WTC11 (cell line): ENCODE results near the gene NR2F1. TPM values are rescaled to one million over a fixed set of nuclear protein-coding genes. Genes with fewer than 3 reads are reported as not detected.
A peak's percentile ranks its signal among the peaks of the same experiment; 100 is the strongest.

Experiments used
- ATAC-seq: fragments of 200-7000 bp; cut with Tn5 transposase; 2 replicates; pipeline ENCODE4 v1.10.0; 2021; ENCODE audit warnings: mild to moderate bottlenecking, moderate library complexity
- CTCF ChIA-PET: fragments of 300-600 bp; sonication (Branson Sonifier 250); formaldehyde crosslinking; loops from one replicate; lab custom pipeline; 2021; ENCODE audit warnings: antibody characterized with exemption; lab: Charles Lee
- POLR2A ChIA-PET: fragments of 350-600 bp; sonication (Branson Sonifier 250); formaldehyde crosslinking; loops from one replicate; lab custom pipeline; 2021; ENCODE audit warnings: antibody characterized with exemption; lab: Charles Lee
- DNase-seq: peaks from one replicate; pipeline ENCODE4 v3.0.0; 2021; ENCODE audit warnings: low spot score
- H3K27ac Mint-ChIP-seq: 2 replicates; pipeline ENCODE4 v1.8.0; 2021; ENCODE audit warnings: mixed read lengths
- H3K27me3 Mint-ChIP-seq: 2 replicates; pipeline ENCODE4 v1.8.0; 2021; ENCODE audit warnings: low read depth, mild to moderate bottlenecking, moderate library complexity, mixed read lengths
- H3K36me3 Mint-ChIP-seq: 2 replicates; pipeline ENCODE4 v1.8.0; 2021; ENCODE audit warnings: mixed read lengths
- H3K4me1 Mint-ChIP-seq: 2 replicates; pipeline ENCODE4 v1.8.0; 2022; ENCODE audit warnings: mixed read lengths
- H3K4me3 Mint-ChIP-seq: 2 replicates; pipeline ENCODE4 v1.8.0; 2021; ENCODE audit warnings: mild to moderate bottlenecking, moderate library complexity, mixed read lengths
- H3K9me3 Mint-ChIP-seq: 2 replicates; pipeline ENCODE4 v1.8.0; 2021; ENCODE audit warnings: mixed read lengths
- ATF1 ChIP-seq: sonication (generic); formaldehyde crosslinking; IDR thresholded peaks from 2 replicates; pipeline ENCODE4 v1.8.1; 2023; ENCODE audit warnings: mild to moderate bottlenecking, moderate library complexity, missing genetic modification reagents
- CREM ChIP-seq: sonication (generic); formaldehyde crosslinking; IDR thresholded peaks from 2 replicates; pipeline ENCODE4 v1.8.1; 2022; ENCODE audit warnings: mild to moderate bottlenecking, missing genetic modification reagents, moderate library complexity
- ELF4 ChIP-seq: sonication (generic); formaldehyde crosslinking; IDR thresholded peaks from 2 replicates; pipeline ENCODE4 v1.8.1; 2022; ENCODE audit warnings: low read depth, mild to moderate bottlenecking, moderate library complexity, missing genetic modification reagents
- FOXJ3 ChIP-seq: sonication (generic); formaldehyde crosslinking; IDR thresholded peaks from 2 replicates; pipeline ENCODE4 v1.9.0; 2021; ENCODE audit warnings: missing genetic modification reagents, mild to moderate bottlenecking, borderline replicate concordance
- GRHL2 ChIP-seq: fragments of 250-450 bp; sonication (Bioruptor Pico); IDR thresholded peaks from 2 replicates; pipeline ENCODE4 v1.8.0; 2022; ENCODE audit warnings: mild to moderate bottlenecking, moderate library complexity; ENCODE audit not compliant: insufficient replicate concordance, severe bottlenecking
- GTF2I ChIP-seq: fragments of 250-450 bp; sonication (Bioruptor Pico); conservative IDR thresholded peaks from 2 replicates; pipeline ENCODE4 v1.4.0; 2021; ENCODE audit warnings: mild to moderate bottlenecking
- JAZF1 ChIP-seq: fragments of 250-450 bp; sonication (Bioruptor Pico); IDR thresholded peaks from 2 replicates; pipeline ENCODE4 v1.9.0; 2021; ENCODE audit warnings: moderate library complexity, mild to moderate bottlenecking, inconsistent platforms
- KAT7 ChIP-seq: sonication (generic); formaldehyde crosslinking; IDR thresholded peaks from 2 replicates; pipeline ENCODE4 v1.8.1; 2023; ENCODE audit warnings: missing genetic modification reagents, mild to moderate bottlenecking, borderline replicate concordance
- NFE2L1 ChIP-seq: sonication (generic); formaldehyde crosslinking; IDR thresholded peaks from 2 replicates; pipeline ENCODE4 v1.8.1; 2023; ENCODE audit warnings: missing genetic modification reagents
- PRRX2 ChIP-seq: fragments of 250-450 bp; sonication (Bioruptor Pico); IDR thresholded peaks from 2 replicates; pipeline ENCODE4 v1.8.0; 2021; ENCODE audit warnings: mild to moderate bottlenecking
- SMAD3 ChIP-seq: sonication (generic); formaldehyde crosslinking; IDR thresholded peaks from 2 replicates; pipeline ENCODE4 v1.8.0; 2022; ENCODE audit warnings: missing genetic modification reagents, mild to moderate bottlenecking, borderline replicate concordance
- TEAD4 ChIP-seq: sonication (generic); formaldehyde crosslinking; IDR thresholded peaks from 2 replicates; pipeline ENCODE4 v1.8.0; 2022; ENCODE audit warnings: mild to moderate bottlenecking, missing genetic modification reagents
- ZBTB21 ChIP-seq: sonication (generic); formaldehyde crosslinking; IDR thresholded peaks from 2 replicates; pipeline ENCODE4 v1.8.1; 2023; ENCODE audit warnings: mild to moderate bottlenecking, missing genetic modification reagents, borderline replicate concordance
- ZNF232 ChIP-seq: sonication (generic); formaldehyde crosslinking; IDR thresholded peaks from 2 replicates; pipeline ENCODE4 v1.8.0; 2022; ENCODE audit warnings: mild to moderate bottlenecking, missing genetic modification reagents
- ZNF396 ChIP-seq: fragments of 250-450 bp; sonication (Bioruptor Pico); IDR thresholded peaks from 2 replicates; pipeline ENCODE4 v1.8.0; 2021; ENCODE audit warnings: mild to moderate bottlenecking, moderate library complexity, borderline replicate concordance
- ZNF416 ChIP-seq: fragments of 250-450 bp; sonication (Bioruptor Pico); IDR thresholded peaks from 2 replicates; pipeline ENCODE4 v1.9.0; 2021; ENCODE audit warnings: mild to moderate bottlenecking, inconsistent platforms
- total RNA-seq: library from RNA; stranded (reverse); gene quantifications from 3 replicates; pipeline ENCODE4 v1.2.3, GENCODE V29; 2021
- TF ChIP-seq, protein P1 (sequence below): sonication (generic); formaldehyde crosslinking; IDR thresholded peaks from 2 replicates; pipeline ENCODE4 v1.8.0; 2023; ENCODE audit warnings: mild to moderate bottlenecking, missing genetic modification reagents
- TF ChIP-seq, protein P2 (sequence below): sonication (generic); formaldehyde crosslinking; IDR thresholded peaks from 2 replicates; pipeline ENCODE4 v1.8.1; 2023; ENCODE audit warnings: mild to moderate bottlenecking, missing genetic modification reagents
- TF ChIP-seq, protein P3 (sequence below): sonication (generic); formaldehyde crosslinking; IDR thresholded peaks from 2 replicates; pipeline ENCODE4 v1.8.1; 2022; ENCODE audit warnings: mild to moderate bottlenecking, moderate library complexity, missing genetic modification reagents
- TF ChIP-seq, protein P4 (sequence below): fragments of 200-600 bp; IDR thresholded peaks from 2 replicates; pipeline ENCODE4 v1.8.0; 2022; ENCODE audit warnings: antibody characterized with exemption
- TF ChIP-seq, protein P5 (sequence below): sonication (generic); formaldehyde crosslinking; IDR thresholded peaks from 2 replicates; pipeline ENCODE4 v1.8.0; 2023; ENCODE audit warnings: missing genetic modification reagents
- TF ChIP-seq, protein P6 (sequence below): sonication (generic); formaldehyde crosslinking; IDR thresholded peaks from 2 replicates; pipeline ENCODE4 v1.8.1; 2023; ENCODE audit warnings: mild to moderate bottlenecking, moderate library complexity, missing genetic modification reagents

NR2F1 gene
- total RNA-seq, 1 experiment from 2014 or later: 0.31 TPM

DNA sequence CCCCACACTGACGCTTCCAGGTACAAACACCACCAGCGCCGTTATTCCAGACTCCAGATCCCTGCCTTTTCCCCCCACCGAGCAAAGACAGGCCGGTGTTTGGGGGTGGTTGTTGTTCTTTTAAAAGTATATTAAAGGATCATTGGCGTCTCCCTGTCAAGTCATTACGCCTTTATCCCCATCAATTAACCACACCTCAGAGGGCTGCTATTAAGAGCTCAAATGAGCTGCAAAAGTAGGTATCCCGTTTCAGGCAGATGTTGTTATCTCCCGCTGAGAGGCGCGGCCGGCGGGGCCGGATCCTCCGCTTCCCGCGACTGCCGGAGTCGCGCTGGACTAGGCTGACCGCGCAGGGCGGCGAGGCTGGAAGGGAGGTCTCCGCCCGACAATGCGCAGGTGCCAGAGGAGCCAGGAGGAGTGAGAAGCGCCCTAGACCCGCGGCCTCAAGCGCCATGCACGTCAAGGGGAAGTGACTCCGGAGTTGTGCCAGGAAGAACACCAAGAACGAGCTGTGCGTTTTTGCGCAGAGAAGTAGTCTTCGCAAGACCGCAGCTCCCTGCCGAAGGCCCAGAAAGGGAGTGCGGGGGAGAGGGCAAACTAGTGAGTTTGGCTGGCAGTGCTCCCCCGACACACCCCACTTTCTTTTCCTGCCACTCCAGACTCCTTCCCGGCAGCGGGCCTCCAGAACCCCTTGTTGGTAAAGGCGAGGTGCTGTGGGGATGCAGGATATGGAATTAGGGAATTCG lies 10.2 kb upstream of the NR2F1 start (continued):
- TF ChIP-seq, protein P1, sequence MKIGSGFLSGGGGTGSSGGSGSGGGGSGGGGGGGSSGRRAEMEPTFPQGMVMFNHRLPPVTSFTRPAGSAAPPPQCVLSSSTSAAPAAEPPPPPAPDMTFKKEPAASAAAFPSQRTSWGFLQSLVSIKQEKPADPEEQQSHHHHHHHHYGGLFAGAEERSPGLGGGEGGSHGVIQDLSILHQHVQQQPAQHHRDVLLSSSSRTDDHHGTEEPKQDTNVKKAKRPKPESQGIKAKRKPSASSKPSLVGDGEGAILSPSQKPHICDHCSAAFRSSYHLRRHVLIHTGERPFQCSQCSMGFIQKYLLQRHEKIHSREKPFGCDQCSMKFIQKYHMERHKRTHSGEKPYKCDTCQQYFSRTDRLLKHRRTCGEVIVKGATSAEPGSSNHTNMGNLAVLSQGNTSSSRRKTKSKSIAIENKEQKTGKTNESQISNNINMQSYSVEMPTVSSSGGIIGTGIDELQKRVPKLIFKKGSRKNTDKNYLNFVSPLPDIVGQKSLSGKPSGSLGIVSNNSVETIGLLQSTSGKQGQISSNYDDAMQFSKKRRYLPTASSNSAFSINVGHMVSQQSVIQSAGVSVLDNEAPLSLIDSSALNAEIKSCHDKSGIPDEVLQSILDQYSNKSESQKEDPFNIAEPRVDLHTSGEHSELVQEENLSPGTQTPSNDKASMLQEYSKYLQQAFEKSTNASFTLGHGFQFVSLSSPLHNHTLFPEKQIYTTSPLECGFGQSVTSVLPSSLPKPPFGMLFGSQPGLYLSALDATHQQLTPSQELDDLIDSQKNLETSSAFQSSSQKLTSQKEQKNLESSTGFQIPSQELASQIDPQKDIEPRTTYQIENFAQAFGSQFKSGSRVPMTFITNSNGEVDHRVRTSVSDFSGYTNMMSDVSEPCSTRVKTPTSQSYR: no peak
- TF ChIP-seq, protein P2, sequence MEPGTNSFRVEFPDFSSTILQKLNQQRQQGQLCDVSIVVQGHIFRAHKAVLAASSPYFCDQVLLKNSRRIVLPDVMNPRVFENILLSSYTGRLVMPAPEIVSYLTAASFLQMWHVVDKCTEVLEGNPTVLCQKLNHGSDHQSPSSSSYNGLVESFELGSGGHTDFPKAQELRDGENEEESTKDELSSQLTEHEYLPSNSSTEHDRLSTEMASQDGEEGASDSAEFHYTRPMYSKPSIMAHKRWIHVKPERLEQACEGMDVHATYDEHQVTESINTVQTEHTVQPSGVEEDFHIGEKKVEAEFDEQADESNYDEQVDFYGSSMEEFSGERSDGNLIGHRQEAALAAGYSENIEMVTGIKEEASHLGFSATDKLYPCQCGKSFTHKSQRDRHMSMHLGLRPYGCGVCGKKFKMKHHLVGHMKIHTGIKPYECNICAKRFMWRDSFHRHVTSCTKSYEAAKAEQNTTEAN (CRISPR knock-in tag): peak; percentile 56; the same call in 1 of the 2 replicates
- TF ChIP-seq NFE2L1 (CRISPR knock-in tag) (peak; percentile 25; the same call in 1 of the 2 replicates), CREM (CRISPR knock-in tag) (peak; percentile 19; the same call in 1 of the 2 replicates), ZNF232 (no peak), ELF4 (CRISPR knock-in tag) (no peak), SMAD3 (CRISPR knock-in tag) (no peak)
- TF ChIP-seq, protein P3, sequence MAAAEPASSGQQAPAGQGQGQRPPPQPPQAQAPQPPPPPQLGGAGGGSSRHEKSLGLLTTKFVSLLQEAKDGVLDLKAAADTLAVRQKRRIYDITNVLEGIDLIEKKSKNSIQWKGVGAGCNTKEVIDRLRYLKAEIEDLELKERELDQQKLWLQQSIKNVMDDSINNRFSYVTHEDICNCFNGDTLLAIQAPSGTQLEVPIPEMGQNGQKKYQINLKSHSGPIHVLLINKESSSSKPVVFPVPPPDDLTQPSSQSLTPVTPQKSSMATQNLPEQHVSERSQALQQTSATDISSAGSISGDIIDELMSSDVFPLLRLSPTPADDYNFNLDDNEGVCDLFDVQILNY (CRISPR knock-in tag): 0 out of 2 replicates have a peak, but pooled peaks have one; percentile 20

DNA sequence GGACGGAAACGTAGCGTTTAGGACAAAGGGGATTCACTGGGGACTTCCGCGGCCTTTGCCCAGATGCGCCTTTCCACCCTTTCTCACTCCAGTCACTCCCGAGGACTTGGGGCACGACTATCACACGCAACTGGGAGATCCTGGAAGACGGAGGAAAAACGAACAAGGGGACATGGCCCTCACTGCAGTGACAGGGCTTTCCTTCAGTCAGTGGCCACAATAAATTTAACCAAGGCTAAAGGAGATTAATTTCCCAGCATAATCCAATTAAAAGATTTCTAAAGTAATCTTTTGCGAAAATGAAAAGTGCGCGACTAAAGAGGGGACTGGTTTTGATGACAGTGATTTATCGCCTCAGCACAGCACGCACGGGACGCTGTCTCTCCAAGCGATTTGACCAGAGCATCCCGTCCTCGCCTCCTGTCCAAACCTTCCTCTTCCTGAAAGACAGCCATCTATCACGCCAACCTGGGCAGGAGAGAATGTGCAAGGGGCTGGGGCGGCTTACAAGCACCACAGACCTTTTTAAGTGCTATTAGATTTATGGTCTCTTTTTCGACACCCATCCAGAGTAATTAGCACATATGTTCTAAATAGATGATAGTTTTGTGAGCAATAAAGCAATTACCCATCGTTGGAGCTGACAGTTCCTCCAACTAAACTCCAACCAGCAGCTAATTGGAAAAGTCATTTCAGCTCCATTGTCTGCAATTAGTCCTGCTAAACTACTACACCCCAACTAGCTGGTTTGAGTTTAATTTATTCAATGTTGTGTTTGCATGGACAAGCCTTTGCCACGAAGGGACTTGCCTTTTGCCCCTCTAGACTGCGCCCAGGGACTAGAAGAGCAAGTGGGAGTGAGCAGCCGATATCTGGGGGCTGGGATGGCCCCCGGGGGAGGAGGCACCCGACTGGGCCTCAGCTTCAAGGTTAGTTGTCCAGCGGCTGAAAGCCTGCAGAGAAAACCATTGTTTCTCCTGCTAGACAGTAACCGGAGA lies 9.4 kb upstream of the NR2F1 start:
- H3K36me3 Mint-ChIP-seq: no peaks in the 10 kb centered on the region
- H3K4me1 Mint-ChIP-seq: peaks cover 63% of the 10 kb centered on the region
- H3K9me3 Mint-ChIP-seq: no peaks in the 10 kb centered on the region
- no peaks in the 10 kb centered on the region for H3K27me3 Mint-ChIP-seq
- DNase-seq (no peak), ATAC-seq (no peak)
- TF ChIP-seq GRHL2 (CRISPR knock-in tag): no peak
- TF ChIP-seq FOXJ3 (CRISPR knock-in tag): no peak
- no peak for TF ChIP-seq JAZF1
- no peak for TF ChIP-seq NFE2L1 (CRISPR knock-in tag)
- no peak for TF ChIP-seq PRRX2
- no peak for TF ChIP-seq ZNF396 (CRISPR knock-in tag)
- no peak for TF ChIP-seq SMAD3 (CRISPR knock-in tag)
- no peak; the same call in 1 of the 2 replicates for TF ChIP-seq KAT7 (CRISPR knock-in tag)
- TF ChIP-seq ATF1 (CRISPR knock-in tag): no peak
- no peak for TF ChIP-seq TEAD4
- TF ChIP-seq GTF2I: no peak
- no peak for TF ChIP-seq ZBTB21 (CRISPR knock-in tag)
- TF ChIP-seq ZNF416 (CRISPR knock-in tag): no peak
- TF ChIP-seq ZNF232: no peak
- TF ChIP-seq, protein P4, sequence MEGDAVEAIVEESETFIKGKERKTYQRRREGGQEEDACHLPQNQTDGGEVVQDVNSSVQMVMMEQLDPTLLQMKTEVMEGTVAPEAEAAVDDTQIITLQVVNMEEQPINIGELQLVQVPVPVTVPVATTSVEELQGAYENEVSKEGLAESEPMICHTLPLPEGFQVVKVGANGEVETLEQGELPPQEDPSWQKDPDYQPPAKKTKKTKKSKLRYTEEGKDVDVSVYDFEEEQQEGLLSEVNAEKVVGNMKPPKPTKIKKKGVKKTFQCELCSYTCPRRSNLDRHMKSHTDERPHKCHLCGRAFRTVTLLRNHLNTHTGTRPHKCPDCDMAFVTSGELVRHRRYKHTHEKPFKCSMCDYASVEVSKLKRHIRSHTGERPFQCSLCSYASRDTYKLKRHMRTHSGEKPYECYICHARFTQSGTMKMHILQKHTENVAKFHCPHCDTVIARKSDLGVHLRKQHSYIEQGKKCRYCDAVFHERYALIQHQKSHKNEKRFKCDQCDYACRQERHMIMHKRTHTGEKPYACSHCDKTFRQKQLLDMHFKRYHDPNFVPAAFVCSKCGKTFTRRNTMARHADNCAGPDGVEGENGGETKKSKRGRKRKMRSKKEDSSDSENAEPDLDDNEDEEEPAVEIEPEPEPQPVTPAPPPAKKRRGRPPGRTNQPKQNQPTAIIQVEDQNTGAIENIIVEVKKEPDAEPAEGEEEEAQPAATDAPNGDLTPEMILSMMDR: no peak
- TF ChIP-seq, protein P5, sequence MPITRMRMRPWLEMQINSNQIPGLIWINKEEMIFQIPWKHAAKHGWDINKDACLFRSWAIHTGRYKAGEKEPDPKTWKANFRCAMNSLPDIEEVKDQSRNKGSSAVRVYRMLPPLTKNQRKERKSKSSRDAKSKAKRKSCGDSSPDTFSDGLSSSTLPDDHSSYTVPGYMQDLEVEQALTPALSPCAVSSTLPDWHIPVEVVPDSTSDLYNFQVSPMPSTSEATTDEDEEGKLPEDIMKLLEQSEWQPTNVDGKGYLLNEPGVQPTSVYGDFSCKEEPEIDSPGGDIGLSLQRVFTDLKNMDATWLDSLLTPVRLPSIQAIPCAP (CRISPR knock-in tag): no peak
- TF ChIP-seq, protein P6, sequence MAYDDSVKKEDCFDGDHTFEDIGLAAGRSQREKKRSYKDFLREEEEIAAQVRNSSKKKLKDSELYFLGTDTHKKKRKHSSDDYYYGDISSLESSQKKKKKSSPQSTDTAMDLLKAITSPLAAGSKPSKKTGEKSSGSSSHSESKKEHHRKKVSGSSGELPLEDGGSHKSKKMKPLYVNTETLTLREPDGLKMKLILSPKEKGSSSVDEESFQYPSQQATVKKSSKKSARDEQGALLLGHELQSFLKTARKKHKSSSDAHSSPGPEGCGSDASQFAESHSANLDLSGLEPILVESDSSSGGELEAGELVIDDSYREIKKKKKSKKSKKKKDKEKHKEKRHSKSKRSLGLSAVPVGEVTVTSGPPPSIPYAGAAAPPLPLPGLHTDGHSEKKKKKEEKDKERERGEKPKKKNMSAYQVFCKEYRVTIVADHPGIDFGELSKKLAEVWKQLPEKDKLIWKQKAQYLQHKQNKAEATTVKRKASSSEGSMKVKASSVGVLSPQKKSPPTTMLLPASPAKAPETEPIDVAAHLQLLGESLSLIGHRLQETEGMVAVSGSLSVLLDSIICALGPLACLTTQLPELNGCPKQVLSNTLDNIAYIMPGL (CRISPR knock-in tag): no peak
- ChIA-PET CTCF (interaction anchor here (0.7 to 3.6 kb wide), 3 partner anchors 9 to 227 kb away, joined by 3 to 15 read pairs (median 4); partner anchors contain the start of gene NR2F1), POLR2A (no interaction called here)
- H3K27ac Mint-ChIP-seq: no peak overlapping the region
- H3K4me3 Mint-ChIP-seq: peak overlapping the region; percentile 69
